ENCODE measurements around the gene LILRB1. TPM values are rescaled to one million over a fixed set of nuclear protein-coding genes. Genes with fewer than 3 reads are reported as not detected.

The LILRB1 gene
- total RNA-seq, 1 donor, result not detected

- no peak for DNase-seq (ENCODE audit: low read depth)
- no peak for TF ChIP-seq CTCF (IDR thresholded peaks at IDR 0.05; ENCODE audit: insufficient read depth, low read length)
- H3K4me3 ChIP-seq (ENCODE audit: low read depth, low read length), result no peak overlapping the region
These were observed 13.8 kb downstream of the LILRB1 start for GRCh38 chr19:54644056-54644455.

GRCh38 chr19:54646331-54646841, 16.1 kb downstream of the LILRB1 start:
- DNase-seq (ENCODE audit: low read depth), result no peak
- TF ChIP-seq CTCF (IDR thresholded peaks at IDR 0.05; ENCODE audit: insufficient read depth, low read length), result no peak
- no peak overlapping the region for H3K4me3 ChIP-seq (ENCODE audit: low read depth, low read length)

GRCh38 chr19:54648129-54648528, 17.8 kb downstream of the LILRB1 start:
- DNase-seq (ENCODE audit: low read depth), result no peak
- no peak overlapping the region for H3K4me3 ChIP-seq (ENCODE audit: low read depth, low read length)
- TF ChIP-seq CTCF (IDR thresholded peaks at IDR 0.05; ENCODE audit: insufficient read depth, low read length), result no peak

- TF ChIP-seq CTCF (IDR thresholded peaks at IDR 0.05; ENCODE audit: insufficient read depth, low read length), result no peak
- DNase-seq (ENCODE audit: low read depth), result no peak
- no peak overlapping the region for H3K4me3 ChIP-seq (ENCODE audit: low read depth, low read length)
These were observed 19.9 kb downstream of the LILRB1 start for GRCh38 chr19:54650108-54650655.

- peak; percentile 24 for DNase-seq (ENCODE audit: low read depth)
- H3K4me3 ChIP-seq (ENCODE audit: low read depth, low read length), result no peak overlapping the region
- peak; percentile 31 for TF ChIP-seq CTCF (IDR thresholded peaks at IDR 0.05; ENCODE audit: insufficient read depth, low read length)
These were observed 23.0 kb downstream of the LILRB1 start for GRCh38 chr19:54653181-54653809.

GRCh38 chr19:54654447-54655321, 24.4 kb downstream of the LILRB1 start:
- no peak for TF ChIP-seq CTCF (IDR thresholded peaks at IDR 0.05; ENCODE audit: insufficient read depth, low read length)
- H3K4me3 ChIP-seq (ENCODE audit: low read depth, low read length), result no peak overlapping the region
- no peak for DNase-seq (ENCODE audit: low read depth)

Data from fibroblast of the aortic adventitia (primary cell).